GM19324 (cell line): ENCODE measurements around the gene LDAH.
A peak's percentile ranks its signal among the peaks of the same experiment; 100 is the strongest.

ENCODE experiments used
- ATAC-seq: cut with Tn5 transposase; IDR thresholded peaks from one replicate; pipeline ENCODE4 v1.9.1; 2021; ENCODE audit warnings: mild to moderate bottlenecking, moderate library complexity; ENCODE audit not compliant: unreplicated experiment, low FRiP score

Gene LDAH

DNA sequence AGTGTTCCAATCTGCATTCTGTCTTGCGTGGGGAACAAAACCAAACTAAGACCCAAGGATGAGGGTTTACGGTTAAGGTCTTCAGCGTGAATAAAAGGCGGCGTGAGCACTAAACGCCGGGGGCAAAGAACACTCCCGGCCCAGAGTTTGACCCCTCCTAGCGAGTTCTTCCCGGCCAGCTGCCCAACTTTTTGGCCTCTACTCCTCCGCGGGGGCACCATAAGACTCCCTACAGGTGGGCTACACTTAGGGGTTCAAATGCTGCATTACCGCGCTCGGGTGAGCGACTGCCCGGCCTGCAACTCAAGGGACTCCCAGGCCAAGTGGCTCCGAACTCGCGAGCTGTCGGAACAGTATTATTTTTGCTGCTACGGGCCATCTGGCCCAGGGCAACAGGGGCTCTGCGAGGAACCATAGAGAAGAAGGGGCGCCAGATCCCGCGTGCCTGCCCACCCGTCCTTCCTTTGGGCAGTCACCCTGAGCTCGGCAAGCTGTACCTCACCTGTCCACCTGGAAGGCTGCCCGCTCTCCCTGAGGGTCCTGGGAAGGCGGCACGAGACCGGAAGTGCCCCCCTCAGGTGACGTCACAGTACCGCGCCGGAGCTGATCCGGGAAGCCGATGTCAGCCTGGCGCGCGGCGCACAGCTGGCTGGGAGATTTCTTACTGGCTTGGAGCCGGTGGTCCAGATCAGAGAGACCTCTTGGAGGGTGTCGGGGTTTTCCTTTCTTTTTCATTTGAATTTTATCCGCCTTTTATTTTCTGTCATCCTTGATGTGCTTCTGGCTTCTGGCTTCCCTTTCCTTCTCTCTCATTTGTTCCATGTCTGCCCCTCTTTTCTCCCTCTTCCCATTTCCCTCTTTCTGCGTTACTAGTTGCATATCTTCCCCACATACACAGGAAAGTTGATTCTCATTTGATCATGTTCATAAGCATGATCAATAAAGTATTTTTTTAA is at the start of gene LDAH:
Gene LDAH (minus strand): TSS at position 567 of the 956 bp plus-strand sequence. CDS start 21,638 bp downstream, outside the sequence.
- ATAC-seq, result peak; percentile 95

DNA sequence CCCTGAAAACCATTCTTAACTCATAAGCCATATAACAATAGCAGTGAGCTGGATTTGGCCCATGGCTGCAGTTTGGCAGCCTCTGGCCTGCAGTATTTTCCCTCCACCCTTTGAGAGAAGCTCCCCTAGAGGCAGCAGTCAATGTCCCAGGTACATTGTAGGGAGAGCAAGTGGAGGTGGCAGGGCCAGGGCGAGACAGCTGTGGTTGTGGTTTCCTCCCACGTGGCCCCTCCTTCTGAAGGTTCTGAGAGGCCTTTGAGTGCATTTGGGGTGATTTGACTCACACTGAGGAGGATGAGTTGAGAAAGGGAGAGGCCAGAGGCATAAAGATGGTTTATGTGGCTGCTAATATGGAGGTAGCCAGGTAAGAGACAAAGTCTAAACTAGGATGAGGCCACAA is 45.5 kb upstream of the LDAH start:
- peak; percentile 91 for ATAC-seq

DNA sequence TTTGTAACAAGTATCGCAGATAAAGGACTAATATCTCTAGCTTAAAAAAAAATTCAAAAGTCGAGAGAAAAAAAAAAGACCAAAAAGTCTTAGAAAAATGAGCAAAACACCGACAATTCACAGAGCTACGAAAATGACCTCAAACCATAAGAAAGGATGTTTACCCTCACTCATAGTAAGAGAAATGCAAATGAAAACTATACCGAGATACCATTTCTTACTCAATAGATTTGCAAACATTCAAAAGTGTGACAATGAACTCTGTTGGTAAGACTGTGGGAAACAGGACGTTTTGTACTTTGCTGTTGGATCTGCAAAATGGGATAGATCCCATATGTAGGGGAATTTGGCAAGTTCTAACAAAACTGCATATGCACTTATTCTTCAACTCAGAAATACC is 39.9 kb upstream of the LDAH start:
- no peak for ATAC-seq

DNA sequence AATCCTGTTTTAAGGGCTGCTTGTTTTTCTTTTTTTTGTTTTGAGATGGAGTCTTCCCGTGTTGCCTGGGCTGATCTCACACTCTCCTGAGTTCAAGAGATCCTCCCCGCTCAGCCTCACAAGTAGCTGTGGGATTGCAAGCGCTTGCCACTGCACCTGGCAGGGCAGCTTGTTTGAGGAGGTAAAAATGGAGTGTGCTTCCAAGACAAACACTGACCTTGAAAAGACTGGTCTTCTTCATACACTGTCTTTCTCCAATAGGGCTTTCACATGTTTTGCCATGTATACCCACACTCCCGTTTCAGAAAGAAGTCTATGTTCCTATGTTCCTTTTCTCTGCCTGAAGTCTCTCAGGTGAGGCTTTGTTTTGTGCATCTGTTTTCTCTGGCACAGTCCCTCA is 32.6 kb upstream of the LDAH start:
- ATAC-seq, result no peak

DNA sequence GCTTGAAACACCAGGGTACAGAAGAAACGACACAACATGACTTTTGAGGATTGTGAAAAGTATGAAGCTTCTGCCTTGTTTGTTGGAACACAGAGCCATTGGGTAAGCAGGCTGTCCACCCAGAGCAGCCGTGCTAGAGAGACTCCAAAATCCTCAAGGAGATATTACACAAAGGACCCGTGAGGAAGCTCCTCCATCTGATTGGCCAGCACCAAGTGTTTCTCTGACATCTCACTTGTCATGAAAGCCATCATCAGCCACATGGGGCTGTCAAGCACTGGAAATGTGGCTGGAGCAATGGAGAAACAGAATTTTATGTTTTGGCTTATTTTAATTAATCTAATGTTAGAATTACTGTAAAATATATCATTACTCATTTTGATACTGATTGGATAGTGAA is 29.8 kb upstream of the LDAH start:
- ATAC-seq, result no peak

DNA sequence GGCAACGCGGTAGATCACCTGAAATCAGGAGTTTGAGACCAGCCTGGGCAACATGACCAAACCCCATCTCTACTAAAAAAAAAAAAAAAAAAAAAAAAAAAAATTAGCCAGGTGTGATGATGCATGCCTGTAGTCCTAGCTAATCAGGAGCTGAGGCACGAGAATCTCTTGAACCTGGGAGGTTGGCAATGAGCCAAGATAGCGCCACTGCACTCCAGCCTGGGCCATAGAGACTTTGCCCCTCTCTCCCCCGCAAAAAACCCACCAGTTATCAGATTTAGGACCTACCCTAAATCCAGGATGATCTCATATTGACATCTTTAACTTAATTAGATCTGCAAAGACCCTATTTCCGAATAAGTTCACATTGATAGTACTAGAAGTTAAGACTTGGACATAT is 29.2 kb upstream of the LDAH start:
- ATAC-seq, result no peak

DNA sequence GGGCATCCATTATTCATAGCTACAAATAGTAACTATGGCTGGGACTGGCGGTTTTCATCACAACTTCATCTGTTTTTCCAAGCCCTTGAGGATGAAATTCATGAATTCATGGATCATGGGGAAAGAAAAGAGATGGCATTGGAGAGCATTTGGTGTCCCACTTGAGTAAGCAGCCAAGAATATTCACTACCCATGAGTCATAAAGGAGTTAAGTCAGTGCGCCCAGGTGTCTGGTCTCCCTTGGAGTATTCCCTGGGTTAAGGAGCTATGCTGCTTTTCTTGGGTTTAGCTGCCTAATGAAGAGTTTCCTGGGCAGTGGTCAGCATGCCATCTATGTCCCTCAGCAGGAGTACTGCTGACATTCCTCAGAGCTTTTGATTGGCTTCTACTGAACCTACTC is 21.3 kb upstream of the LDAH start:
- ATAC-seq, result no peak

DNA sequence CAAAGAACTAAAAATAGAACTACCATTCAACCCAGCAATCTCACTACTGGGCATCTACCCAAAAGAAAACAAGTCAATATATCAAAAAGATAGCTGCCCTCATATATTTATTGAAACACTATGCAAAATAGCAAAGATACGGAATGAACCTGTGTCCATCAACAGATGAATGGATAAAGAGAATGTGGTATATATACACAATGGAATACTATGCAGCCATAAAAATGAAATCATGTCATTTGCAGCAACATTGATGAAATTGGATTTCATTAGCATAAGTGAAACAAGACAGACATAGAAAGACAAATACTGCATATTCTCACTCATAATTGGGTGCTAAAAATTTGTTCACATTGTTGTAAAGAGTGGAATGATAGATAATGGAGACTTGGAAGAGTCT is 16.2 kb upstream of the LDAH start:
- ATAC-seq, result no peak

DNA sequence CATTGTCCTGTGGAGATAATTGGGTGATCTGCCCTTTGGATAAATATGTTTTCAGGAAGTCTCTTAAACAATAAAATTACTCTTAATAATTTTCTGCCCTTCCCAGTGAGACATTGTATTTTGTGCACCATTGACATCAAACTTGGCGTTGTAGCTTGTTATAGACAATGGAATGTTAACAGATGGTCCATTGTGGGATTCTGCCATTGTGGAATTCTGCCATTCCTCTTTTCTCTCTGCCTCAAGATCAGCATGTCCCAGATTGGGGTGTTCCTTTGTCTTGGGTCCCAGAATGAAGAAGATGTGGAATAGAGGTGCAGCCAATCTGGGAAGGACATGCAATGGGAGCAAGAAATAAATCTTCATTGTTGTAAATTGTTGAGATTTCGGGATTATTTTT is 15.1 kb upstream of the LDAH start:
- no peak for ATAC-seq

DNA sequence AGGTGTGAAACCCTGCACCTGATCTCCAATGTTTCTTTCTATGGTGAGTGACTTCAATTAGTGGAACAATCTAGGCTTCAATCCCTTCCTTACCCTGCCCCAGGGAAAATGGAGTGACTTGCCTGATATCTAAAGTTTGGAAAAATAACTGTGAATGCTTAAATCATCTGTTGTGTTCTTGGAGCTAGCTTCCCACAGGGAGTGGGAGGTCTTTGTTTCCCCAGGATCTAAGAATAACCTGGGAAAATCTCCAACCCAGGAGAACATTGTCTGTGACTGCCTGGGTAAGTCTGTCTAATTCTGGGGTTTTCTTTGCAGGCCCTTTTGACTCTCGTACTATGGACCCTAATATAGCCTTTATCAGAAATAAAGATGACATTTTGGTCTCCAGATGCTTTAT is 13.6 kb upstream of the LDAH start:
- no peak for ATAC-seq

DNA sequence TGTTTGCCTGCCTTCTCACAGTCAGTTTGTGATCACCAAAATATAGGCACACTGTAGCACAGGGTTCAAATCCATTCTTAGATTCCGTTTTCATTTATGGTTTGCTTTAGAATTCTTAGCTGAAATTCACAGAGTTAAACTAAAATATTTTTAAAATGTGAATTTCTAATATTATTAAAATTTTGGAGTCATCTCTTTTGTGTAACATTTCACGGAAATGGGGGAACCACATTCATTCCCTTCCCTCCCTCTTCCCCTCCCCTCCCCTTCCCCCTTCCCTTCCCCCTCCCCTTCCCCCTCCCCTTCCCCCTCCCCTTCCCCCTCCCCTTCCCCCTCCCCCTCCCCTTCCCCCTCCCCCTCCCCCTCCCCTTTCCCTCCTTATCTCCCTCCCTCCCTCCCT is 11.4 kb upstream of the LDAH start:
- ATAC-seq, result no peak

DNA sequence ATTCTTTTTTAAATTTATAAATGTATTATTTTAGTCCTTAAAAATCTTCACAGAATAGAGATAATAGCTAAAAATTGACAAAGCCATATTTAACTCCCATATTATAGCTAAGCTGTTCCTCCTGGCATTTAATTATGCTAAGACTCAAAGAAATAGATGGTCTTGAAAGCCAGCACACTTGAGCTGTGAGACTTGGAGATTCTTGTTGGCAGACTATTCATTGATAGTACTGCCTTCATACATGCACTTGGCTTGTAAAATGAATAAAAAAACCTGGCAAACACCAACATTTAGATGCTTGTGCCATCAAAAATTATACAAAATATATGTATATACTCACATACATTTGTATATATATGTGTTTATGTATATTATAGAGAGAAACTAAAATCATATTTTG is 9.7 kb upstream of the LDAH start:
- no peak for ATAC-seq

DNA sequence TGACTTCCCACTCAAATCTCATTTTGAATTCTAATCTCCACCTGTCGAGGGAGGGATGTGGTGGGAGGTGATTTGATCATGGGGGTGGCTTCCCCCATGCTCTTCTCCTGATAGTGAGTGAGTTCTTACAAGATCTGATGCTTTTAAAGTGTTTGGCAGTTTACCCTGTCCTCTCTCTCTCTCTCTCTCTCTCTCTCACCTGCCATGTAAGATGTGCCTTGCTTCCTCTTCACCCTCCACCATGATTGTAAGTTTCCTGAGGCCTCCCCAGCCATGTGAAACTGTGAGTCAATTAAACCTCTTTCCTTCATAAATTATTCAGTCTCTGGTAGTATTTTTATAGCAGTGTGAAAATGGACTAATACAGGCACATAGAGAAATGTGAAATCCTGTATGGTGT is 7.0 kb upstream of the LDAH start:
- ATAC-seq, result no peak

DNA sequence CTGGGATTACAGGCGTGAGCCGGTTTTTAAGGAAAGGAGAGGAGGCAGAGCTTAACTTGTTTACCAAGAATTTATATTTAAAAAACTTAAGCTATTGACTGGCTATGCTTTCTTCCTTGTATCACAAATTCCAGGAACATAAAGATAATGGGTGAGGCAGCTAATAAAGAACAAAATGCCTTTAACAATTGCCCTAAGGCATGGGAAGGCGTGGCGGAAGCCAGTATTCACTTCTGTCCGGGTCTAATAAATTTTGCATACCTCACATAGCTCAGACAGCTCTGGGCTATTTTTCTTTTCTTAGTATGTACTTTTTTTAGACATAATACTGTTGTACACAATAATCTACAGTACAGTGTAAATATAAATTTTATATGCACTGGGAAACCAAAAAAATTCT is 1.0 kb upstream of the LDAH start:
- no peak for ATAC-seq

DNA sequence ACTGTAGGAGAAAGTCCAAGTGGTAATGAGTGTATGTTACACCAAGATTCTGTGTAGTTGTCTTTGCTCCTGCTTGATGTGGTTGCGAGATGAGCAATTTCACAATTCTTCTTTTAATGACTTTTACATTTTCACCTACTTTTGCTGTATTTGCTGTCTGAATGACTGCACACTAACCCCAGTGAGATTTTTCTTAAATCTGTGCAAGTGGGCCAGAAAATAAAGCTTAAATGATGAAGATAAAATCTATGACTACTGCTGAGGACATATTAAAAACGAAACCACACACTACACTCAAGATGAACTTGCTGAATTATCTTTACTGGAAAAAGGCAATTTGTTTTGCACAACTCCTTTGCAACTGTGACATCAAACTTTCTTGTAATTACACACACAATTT is 4.1 kb downstream of the LDAH start:
- no peak for ATAC-seq

DNA sequence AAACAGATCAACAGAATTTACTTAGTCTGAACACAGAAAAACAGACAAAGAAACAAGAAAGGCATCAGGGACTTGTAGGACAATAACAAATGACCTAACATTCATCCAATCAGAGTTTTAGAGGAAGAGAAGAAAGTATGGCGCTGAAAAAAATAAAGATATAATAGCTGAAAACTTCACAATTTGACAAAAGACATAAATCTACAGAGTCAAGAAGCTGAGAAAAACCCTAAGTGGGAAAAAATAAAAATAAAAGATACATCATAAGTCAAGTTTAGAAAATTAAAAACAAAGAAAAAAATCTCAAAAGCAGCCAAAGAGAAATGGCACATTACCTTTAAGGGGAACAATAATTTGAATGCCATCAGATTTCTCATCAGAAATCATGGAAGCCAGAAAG is 7.7 kb downstream of the LDAH start:
- ATAC-seq, result no peak

DNA sequence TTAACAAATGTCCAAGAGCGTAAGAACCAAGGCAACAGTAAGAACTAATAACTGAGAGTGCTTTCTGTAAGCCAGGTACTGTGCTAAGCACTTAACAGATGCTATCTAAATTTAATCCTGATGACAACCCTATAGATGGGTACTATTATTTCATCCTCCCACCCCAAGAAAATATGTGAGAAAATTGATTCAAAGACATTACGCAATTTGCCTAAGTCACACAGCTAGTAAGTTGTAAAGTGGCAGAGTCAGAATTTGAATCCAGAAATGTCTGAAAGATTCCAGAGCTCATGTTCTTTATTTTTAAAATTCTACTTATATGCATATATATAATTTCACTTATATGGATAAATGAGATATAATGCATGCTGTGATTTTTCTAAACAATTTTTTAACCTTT is 10.1 kb downstream of the LDAH start:
- ATAC-seq, result no peak

DNA sequence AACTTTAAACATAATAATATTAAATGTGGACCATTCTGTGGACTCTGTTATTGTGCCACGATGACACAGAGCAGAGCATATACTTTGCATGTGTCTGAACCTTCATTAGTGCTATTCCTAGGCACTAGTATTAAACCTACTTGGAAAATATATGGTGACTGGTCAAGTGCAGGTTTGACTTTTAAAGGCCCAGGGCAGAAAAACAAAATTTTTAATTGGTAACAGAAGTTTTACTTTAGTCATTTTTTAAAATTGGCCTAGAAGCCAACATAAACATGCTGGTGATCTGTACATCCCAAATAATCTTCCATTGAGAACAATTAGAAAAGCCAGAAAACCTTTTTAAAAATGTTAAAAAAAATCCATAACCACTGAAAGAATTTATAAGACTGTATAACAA is 16.6 kb downstream of the LDAH start:
- ATAC-seq, result no peak

DNA sequence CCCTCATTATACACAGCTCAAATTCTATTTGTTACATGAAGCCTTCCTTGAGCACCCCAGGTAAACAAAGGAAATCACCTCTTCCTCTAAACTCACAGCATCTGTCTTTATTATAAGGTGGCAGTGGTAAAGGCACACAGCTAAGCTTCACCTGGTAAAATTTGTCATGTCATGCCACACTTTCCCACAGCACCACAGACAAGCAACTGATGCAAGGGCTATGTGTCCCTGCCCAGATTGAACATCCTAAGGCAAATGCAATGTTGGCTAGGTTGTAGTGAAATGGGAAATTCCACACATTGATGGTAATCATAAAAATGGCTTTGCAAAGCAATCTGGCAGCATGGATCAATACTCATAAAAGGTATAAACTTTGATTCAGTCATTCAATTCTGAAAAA is 18.9 kb downstream of the LDAH start:
- no peak for ATAC-seq

DNA sequence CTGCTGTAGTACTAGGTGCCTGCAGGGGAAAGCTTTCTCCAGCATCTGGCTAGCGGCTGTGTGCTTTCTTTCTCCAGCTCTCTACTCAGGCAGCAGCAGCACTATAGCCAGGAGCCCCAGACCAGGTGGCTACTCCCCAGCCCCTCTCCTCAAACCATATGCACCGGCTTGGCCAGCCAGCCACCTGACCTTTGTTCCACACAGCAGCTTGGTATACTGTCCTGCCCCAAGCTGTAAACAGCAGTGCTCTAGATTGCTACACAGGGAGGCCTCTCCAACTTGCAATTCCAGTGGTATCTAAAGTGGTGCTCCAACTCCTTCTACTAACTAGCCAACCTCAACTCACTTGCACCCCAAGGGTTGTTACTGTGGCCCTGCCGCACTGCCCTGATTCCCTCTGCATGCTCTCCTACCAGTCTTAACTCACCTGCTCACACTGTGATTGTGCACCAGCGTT is 19.6 kb downstream of the LDAH start:
- no peak for ATAC-seq

DNA sequence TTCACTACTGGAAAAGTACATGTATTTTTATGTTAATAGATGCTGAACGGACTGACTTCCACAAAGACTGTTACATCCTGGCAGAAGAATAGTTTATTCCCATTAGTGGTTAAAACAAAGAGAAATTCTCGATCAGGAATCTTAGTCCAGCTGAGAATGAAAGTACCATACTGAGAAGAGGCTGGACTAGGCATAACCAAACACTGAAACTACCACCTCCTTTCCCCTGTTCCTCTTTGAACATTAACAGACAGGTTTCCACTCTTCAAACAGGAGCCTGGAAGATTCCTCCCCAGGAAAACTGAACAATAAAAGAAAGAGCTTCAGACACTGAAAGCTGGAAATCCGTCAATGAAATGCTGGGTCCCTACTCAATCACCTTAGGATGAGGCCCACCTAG is 25.8 kb downstream of the LDAH start:
- no peak for ATAC-seq

DNA sequence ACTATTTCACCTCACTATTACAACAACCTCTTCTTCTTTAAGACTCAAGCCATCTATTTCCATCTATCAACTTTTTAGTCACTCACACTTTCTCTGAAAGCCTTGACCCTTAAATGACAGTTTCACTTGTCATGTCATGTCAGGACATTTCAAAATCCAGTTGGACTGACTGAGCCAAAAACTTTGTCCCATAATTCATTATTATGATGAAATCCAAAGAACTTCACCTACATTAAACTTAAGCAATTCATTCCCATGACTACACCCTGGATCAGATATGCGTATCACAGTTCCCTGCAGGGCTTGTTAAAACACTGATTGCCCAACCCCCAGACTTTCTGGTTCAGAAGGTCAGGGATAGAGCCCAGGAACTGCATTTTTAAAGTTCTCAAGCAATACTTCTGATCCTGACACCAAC is 26.5 kb downstream of the LDAH start:
- ATAC-seq, result no peak
